SK-N-SH (cell line): Measurements from ENCODE around the gene PHC2. TPM values are rescaled to one million over a fixed set of nuclear protein-coding genes. Genes with fewer than 3 reads are reported as not detected.

Experiments used
- CTCF ChIA-PET: fragments of 300-600, 350-600 bp; formaldehyde crosslinking; extraction: SDS; loops from one replicate; lab custom pipeline; 2021; lab: Yijun Ruan, JAX
- POLR2A ChIA-PET: fragments of 350-600 bp; sonication (Branson Sonifier 250); formaldehyde crosslinking; extraction: SDS; loops from one replicate; lab custom pipeline; 2020; ENCODE audit warnings: antibody characterized with exemption, inconsistent platforms; lab: Yijun Ruan, JAX
- DNase-seq: peaks from one replicate; pipeline ENCODE4 v3.0.0; 2012
- H2AFZ ChIP-seq: fragments of 200-600 bp; sonication (generic); 2 replicates; pipeline ENCODE4 v1.8.1; 2016; ENCODE audit warnings: antibody characterized with exemption, mild to moderate bottlenecking, low read depth
- H3F3A ChIP-seq: fragments of 200-600 bp; sonication (generic); replicated peaks from 2 replicates; pipeline ENCODE3; 2016; ENCODE audit warnings: antibody characterized with exemption, mild to moderate bottlenecking; ENCODE audit not compliant: insufficient read depth
- H3K27ac ChIP-seq, 2 experiments: fragments of 200-500 bp in 1 of 2; fragments of 200-600 bp in 1 of 2; sonication (Bioruptor generic) in 1 of 2; sonication (generic), shearing (Covaris generic) in 1 of 2; 2 replicates each; pipeline versions ENCODE4 v1.5.1 to v1.6.1; 2014 to 2016; ENCODE audit warnings: low read depth in 2 of 2, inconsistent platforms in 1 of 2, low read length in 1 of 2, mild to moderate bottlenecking in 1 of 2, mixed read lengths in 1 of 2
- H3K27me3 ChIP-seq: fragments of 200-600 bp; sonication (generic), shearing (Covaris generic); 2 replicates; pipeline ENCODE4 v1.6.1; 2016; ENCODE audit warnings: mixed run types; ENCODE audit not compliant: insufficient read depth
- H3K36me3 ChIP-seq, 2 experiments: fragments of 200-500 bp in 1 of 2; fragments of 200-600 bp in 1 of 2; sonication (Bioruptor generic) in 1 of 2; sonication (generic) in 1 of 2; replicated peaks in 1 of 2; 2 replicates each; pipeline versions ENCODE3 to v1.5.1; 2014 to 2016; ENCODE audit warnings: low read length in 1 of 2, mild to moderate bottlenecking in 1 of 2; ENCODE audit not compliant: insufficient read depth in 2 of 2, control insufficient read depth in 1 of 2
- H3K4me1 ChIP-seq, 2 experiments: fragments of 200-500 bp in 1 of 2; fragments of 200-600 bp in 1 of 2; sonication (Bioruptor generic) in 1 of 2; sonication (generic), shearing (Covaris generic) in 1 of 2; 2 replicates each; pipeline versions ENCODE4 v1.5.1 to v1.6.1; 2014 to 2016; ENCODE audit warnings: low read depth in 1 of 2, low read length in 1 of 2, mixed run types in 1 of 2; ENCODE audit not compliant: insufficient read depth in 2 of 2, control insufficient read depth in 1 of 2
- H3K4me2 ChIP-seq: fragments of 200-600 bp; sonication (generic), shearing (Covaris generic); 2 replicates; pipeline ENCODE4 v1.6.1; 2017; ENCODE audit warnings: mixed run types
- H3K4me3 ChIP-seq, 2 experiments: fragments of 200-500 bp in 1 of 2; fragments of 200-600 bp in 1 of 2; sonication (Bioruptor generic) in 1 of 2; sonication (generic), shearing (Covaris generic) in 1 of 2; 2 replicates each; pipeline versions ENCODE4 v1.5.1 to v1.8.1; 2014 to 2016; ENCODE audit warnings: low read depth in 2 of 2, inconsistent platforms in 1 of 2, low read length in 1 of 2, mild to moderate bottlenecking in 1 of 2, mixed read lengths in 1 of 2, moderate library complexity in 1 of 2
- H3K79me2 ChIP-seq: fragments of 200-600 bp; sonication (generic); 2 replicates; pipeline ENCODE4 v1.8.1; 2017; ENCODE audit warnings: mild to moderate bottlenecking; ENCODE audit not compliant: insufficient read depth
- H3K9ac ChIP-seq: fragments of 200-600 bp; sonication (generic); 2 replicates; pipeline ENCODE4 v1.6.1; 2017; ENCODE audit warnings: mixed run types
- H3K9me2 ChIP-seq: fragments of 200-600 bp; sonication (generic); 2 replicates; pipeline ENCODE4 v1.6.1; 2017; ENCODE audit warnings: mixed run types
- H3K9me3 ChIP-seq: fragments of 200-600 bp; sonication (generic); 2 replicates; pipeline ENCODE4 v1.6.1; 2017; ENCODE audit warnings: mixed run types, mild to moderate bottlenecking, moderate library complexity
- H4K20me1 ChIP-seq: fragments of 200-600 bp; sonication (generic); 2 replicates; pipeline ENCODE4 v1.6.1; 2017; ENCODE audit warnings: mild to moderate bottlenecking, mixed run types; ENCODE audit not compliant: insufficient read depth
- CHD2 ChIP-seq: fragments of 150-350 bp; IDR thresholded peaks from 2 replicates; pipeline ENCODE4 v1.6.1; 2018; ENCODE audit warnings: low read length; ENCODE audit not compliant: partially characterized antibody
- EZH2phosphoT487 ChIP-seq: fragments of 200-600 bp; sonication (generic); IDR thresholded peaks from 2 replicates; pipeline ENCODE4 v1.6.1; 2017; ENCODE audit warnings: low read depth, mixed run types, mild to moderate bottlenecking, antibody characterized with exemption, moderate library complexity, borderline replicate concordance
- NFIC ChIP-seq: IDR thresholded peaks from 2 replicates; pipeline ENCODE4 v1.4.0; 2012; ENCODE audit warnings: borderline replicate concordance
- RAD21 ChIP-seq: IDR thresholded peaks from 2 replicates; pipeline ENCODE4 v1.6.1; 2012; ENCODE audit warnings: mild to moderate bottlenecking, low read length
- RFX5 ChIP-seq: IDR thresholded peaks from 2 replicates; pipeline ENCODE4 v1.6.1; 2012; ENCODE audit warnings: mild to moderate bottlenecking, improper control_type of control experiment, low read length
- TAF1 ChIP-seq: IDR thresholded peaks from 2 replicates; pipeline ENCODE4 v1.6.1; 2012; ENCODE audit warnings: low read depth, mild to moderate bottlenecking, low read length, moderate library complexity, borderline replicate concordance
- YY1 ChIP-seq: IDR thresholded peaks from 2 replicates; pipeline ENCODE4 v1.4.0; 2012; ENCODE audit warnings: low read depth, mild to moderate bottlenecking
- whole genome bisulfite sequencing: methylation state at CpG from one replicate; pipeline ENCODE4 v1.1.6; 2017; ENCODE audit warnings: low lambda C conversion rate; 5-methylcytosine and 5-hydroxymethylcytosine counted together
- polyA plus RNA-seq, 3 experiments: library from polyadenylated mRNA; depleted of rRNA; stranded (reverse); fragments of >200 nt; gene quantifications; 2 replicates each; pipeline ENCODE4 v1.2.3, GENCODE V29; 2012
- TF ChIP-seq, protein P1 (sequence below): IDR thresholded peaks from 2 replicates; pipeline ENCODE4 v1.6.1; 2012; ENCODE audit warnings: mild to moderate bottlenecking, low read depth, low read length, moderate library complexity
- TF ChIP-seq, protein P2 (sequence below): fragments of 150-350 bp; IDR thresholded peaks from 2 replicates; pipeline ENCODE4 v1.6.1; 2017; ENCODE audit warnings: antibody characterized with exemption, low read length, low read depth, borderline replicate concordance
- TF ChIP-seq, protein P3 (sequence below): IDR thresholded peaks from 2 replicates; pipeline ENCODE4 v1.4.0; 2012; ENCODE audit warnings: low read depth, borderline replicate concordance
- TF ChIP-seq, protein P4 (sequence below): IDR thresholded peaks from 2 replicates; pipeline ENCODE4 v1.4.0; 2012; ENCODE audit warnings: low read depth, borderline replicate concordance

Gene PHC2
- polyA plus RNA-seq, 1 of the 3 experiments (the other 2 are of a cell fraction), result 98.7 TPM

DNA sequence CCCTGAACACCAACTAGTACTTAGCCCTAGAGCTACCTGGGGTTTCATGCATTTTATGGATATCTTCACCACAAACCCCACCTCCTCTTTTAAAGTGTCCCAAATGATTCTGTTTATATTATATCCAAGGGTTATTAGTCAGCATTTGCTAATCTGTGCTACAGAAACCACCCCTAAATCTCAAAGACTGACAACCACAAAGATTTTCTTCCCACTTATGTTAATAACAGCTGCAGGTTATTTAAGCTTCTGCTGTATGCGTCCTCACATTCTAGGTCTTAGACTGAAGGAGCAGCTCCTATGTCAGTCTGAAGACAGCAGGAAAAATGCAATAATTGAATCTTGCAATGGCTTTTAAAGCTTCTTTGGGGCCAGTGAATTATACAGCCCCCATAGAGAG lies 11.2 kb upstream of the PHC2 start:
- no peaks in the 10 kb centered on the region for H4K20me1 ChIP-seq
- POLR2A ChIA-PET, result no interaction called here
- H3K27ac ChIP-seq, result peak overlapping the region; percentile 66 to 89; a peak in 2 of 4 replicates
- H3K36me3 ChIP-seq, result no peaks in the 10 kb centered on the region
- no peaks in the 10 kb centered on the region for H3K79me2 ChIP-seq
- WGBS, result 79% methylated on average over 1 of the region's 1 CpG
- DNase-seq, result no peak
- H3K9ac ChIP-seq, result no peak overlapping the region
- peaks cover 12 to 22% of the 10 kb centered on the region in 2 experiments for H3K4me1 ChIP-seq
- peaks cover 12% of the 10 kb centered on the region for H3F3A ChIP-seq
- H3K4me2 ChIP-seq, result peak overlapping the region; percentile 36; the same call in 1 of the 2 replicates
- TF ChIP-seq CHD2 (no peak), RAD21 (no peak), NFIC (no peak), EZH2phosphoT487 (no peak), RFX5 (no peak), TAF1 (no peak)
- TF ChIP-seq, protein P1, sequence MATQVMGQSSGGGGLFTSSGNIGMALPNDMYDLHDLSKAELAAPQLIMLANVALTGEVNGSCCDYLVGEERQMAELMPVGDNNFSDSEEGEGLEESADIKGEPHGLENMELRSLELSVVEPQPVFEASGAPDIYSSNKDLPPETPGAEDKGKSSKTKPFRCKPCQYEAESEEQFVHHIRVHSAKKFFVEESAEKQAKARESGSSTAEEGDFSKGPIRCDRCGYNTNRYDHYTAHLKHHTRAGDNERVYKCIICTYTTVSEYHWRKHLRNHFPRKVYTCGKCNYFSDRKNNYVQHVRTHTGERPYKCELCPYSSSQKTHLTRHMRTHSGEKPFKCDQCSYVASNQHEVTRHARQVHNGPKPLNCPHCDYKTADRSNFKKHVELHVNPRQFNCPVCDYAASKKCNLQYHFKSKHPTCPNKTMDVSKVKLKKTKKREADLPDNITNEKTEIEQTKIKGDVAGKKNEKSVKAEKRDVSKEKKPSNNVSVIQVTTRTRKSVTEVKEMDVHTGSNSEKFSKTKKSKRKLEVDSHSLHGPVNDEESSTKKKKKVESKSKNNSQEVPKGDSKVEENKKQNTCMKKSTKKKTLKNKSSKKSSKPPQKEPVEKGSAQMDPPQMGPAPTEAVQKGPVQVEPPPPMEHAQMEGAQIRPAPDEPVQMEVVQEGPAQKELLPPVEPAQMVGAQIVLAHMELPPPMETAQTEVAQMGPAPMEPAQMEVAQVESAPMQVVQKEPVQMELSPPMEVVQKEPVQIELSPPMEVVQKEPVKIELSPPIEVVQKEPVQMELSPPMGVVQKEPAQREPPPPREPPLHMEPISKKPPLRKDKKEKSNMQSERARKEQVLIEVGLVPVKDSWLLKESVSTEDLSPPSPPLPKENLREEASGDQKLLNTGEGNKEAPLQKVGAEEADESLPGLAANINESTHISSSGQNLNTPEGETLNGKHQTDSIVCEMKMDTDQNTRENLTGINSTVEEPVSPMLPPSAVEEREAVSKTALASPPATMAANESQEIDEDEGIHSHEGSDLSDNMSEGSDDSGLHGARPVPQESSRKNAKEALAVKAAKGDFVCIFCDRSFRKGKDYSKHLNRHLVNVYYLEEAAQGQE, result no peak
- TF ChIP-seq, protein P2, sequence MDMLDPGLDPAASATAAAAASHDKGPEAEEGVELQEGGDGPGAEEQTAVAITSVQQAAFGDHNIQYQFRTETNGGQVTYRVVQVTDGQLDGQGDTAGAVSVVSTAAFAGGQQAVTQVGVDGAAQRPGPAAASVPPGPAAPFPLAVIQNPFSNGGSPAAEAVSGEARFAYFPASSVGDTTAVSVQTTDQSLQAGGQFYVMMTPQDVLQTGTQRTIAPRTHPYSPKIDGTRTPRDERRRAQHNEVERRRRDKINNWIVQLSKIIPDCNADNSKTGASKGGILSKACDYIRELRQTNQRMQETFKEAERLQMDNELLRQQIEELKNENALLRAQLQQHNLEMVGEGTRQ, result no peak
- H3K4me3 ChIP-seq, result no peak overlapping the region
- no peak overlapping the region for H2AFZ ChIP-seq
- no peaks in the 10 kb centered on the region for H3K27me3 ChIP-seq
- CTCF ChIA-PET, result interaction anchor here (0.6 to 11.8 kb wide), 5 partner anchors 11 to 387 kb away, joined by 3 to 58 read pairs (median 3); partner anchors contain the start of gene PHC2
- H3K9me2 ChIP-seq, result no peaks in the 10 kb centered on the region
- no peaks in the 10 kb centered on the region for H3K9me3 ChIP-seq

DNA sequence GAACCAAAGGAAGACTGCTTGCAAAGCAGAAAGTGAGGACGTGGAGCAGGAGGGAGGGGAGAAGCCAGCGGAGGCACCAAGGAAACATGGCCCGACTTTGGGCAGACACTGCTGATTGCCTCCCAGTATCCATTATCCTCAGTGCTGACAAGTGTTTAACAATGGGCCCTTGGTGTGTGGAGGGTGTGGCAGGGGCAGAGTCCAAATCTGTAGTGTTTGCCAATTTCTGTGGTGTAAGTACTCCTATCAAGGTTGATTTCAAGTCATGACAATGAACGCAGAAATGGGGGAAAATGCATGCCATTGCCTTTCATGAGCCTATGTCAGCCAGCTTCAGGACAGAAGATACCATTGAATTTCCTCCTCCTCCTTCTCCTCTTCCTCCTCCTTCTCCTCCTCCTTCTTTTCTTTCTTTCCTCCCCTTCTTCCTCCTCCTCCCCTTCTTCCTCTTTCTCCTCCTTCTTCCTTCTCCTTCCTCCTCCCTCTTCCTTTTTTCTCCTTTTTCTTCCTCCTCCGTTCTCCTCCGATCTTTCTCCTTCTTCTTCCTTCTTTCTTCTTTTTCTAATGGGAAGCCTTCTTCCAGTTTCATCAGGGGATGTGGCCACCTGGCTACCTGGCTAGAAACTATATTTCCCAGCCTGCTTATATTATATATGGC lies 10.3 kb upstream of the PHC2 start:
- CTCF ChIA-PET, result interaction anchor here (0.8 to 11.8 kb wide), 4 partner anchors 9 to 30 kb away, joined by 3 to 58 read pairs (median 4); partner anchors contain the start of gene PHC2
- no peaks in the 10 kb centered on the region for H3K9me3 ChIP-seq
- POLR2A ChIA-PET, result no interaction called here
- H3K4me2 ChIP-seq, result no peak overlapping the region
- no peak overlapping the region for H3K9ac ChIP-seq
- peaks cover 21 to 30% of the 10 kb centered on the region in 2 experiments for H3K4me1 ChIP-seq
- H3K79me2 ChIP-seq, result no peaks in the 10 kb centered on the region
- H3K27me3 ChIP-seq, result no peaks in the 10 kb centered on the region
- H2AFZ ChIP-seq, result no peak overlapping the region
- H3K27ac ChIP-seq, result no peak overlapping the region
- DNase-seq, result no peak
- no peaks in the 10 kb centered on the region for H4K20me1 ChIP-seq
- no peaks in the 10 kb centered on the region for H3K9me2 ChIP-seq
- H3K4me3 ChIP-seq, result no peak overlapping the region
- no peaks in the 10 kb centered on the region for H3K36me3 ChIP-seq
- TF ChIP-seq RAD21 (no peak), YY1 (no peak)
- TF ChIP-seq, protein P1, result no peak
- TF ChIP-seq, protein P3, sequence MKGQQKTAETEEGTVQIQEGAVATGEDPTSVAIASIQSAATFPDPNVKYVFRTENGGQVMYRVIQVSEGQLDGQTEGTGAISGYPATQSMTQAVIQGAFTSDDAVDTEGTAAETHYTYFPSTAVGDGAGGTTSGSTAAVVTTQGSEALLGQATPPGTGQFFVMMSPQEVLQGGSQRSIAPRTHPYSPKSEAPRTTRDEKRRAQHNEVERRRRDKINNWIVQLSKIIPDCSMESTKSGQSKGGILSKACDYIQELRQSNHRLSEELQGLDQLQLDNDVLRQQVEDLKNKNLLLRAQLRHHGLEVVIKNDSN, result no peak
- TF ChIP-seq, protein P4, sequence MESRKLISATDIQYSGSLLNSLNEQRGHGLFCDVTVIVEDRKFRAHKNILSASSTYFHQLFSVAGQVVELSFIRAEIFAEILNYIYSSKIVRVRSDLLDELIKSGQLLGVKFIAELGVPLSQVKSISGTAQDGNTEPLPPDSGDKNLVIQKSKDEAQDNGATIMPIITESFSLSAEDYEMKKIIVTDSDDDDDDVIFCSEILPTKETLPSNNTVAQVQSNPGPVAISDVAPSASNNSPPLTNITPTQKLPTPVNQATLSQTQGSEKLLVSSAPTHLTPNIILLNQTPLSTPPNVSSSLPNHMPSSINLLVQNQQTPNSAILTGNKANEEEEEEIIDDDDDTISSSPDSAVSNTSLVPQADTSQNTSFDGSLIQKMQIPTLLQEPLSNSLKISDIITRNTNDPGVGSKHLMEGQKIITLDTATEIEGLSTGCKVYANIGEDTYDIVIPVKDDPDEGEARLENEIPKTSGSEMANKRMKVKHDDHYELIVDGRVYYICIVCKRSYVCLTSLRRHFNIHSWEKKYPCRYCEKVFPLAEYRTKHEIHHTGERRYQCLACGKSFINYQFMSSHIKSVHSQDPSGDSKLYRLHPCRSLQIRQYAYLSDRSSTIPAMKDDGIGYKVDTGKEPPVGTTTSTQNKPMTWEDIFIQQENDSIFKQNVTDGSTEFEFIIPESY, result no peak
- TF ChIP-seq, protein P2, result no peak
- WGBS, result 82% methylated on average over 6 of the region's 6 CpGs
- peaks cover 12% of the 10 kb centered on the region for H3F3A ChIP-seq
